Astrocyte of the spinal cord (primary cell): ENCODE results near the gene ATP13A3.

ENCODE experiments used
- DNase-seq: peaks from one replicate; pipeline ENCODE4 v3.0.0; 2011; ENCODE audit warnings: low read depth, low spot score
- H3K4me3 ChIP-seq: 2 replicates; pipeline ENCODE4 v1.5.1; 2011; ENCODE audit warnings: low read depth, mild to moderate bottlenecking, low read length, moderate library complexity
- CTCF ChIP-seq: IDR thresholded peaks from 2 replicates; pipeline ENCODE4 v1.5.1; 2012; ENCODE audit warnings: low read depth, mild to moderate bottlenecking, low read length, inconsistent platforms
- in situ Hi-C: cut with HindIII; loops from 2 replicates; pipeline ENCODE4 v1.10.0; 2017; ENCODE audit warnings: low sequenced_read_pairs

The ATP13A3 gene

GRCh38 chr3:194367992-194368841, 118.6 kb downstream of the ATP13A3 start:
- in situ Hi-C loops, result no loop called here
- H3K4me3 ChIP-seq, result no peak overlapping the region
- peak; percentile 40 for DNase-seq

GRCh38 chr3:194365978-194366490, 120.8 kb downstream of the ATP13A3 start:
- in situ Hi-C loops, result no loop called here
- no peak for DNase-seq
- H3K4me3 ChIP-seq, result no peak overlapping the region
- no peak for TF ChIP-seq CTCF

More at GRCh38 chr3:194367992-194368841, 118.6 kb downstream of the ATP13A3 start:
- TF ChIP-seq CTCF, result no peak

GRCh38 chr3:194365526-194365925, 121.3 kb downstream of the ATP13A3 start:
- in situ Hi-C loops, result no loop called here
- no peak for TF ChIP-seq CTCF
- no peak overlapping the region for H3K4me3 ChIP-seq
- DNase-seq, result no peak

- in situ Hi-C loops, result no loop called here
- peak; percentile 91 for DNase-seq
- H3K4me3 ChIP-seq, result no peak overlapping the region
- TF ChIP-seq CTCF, result no peak
Measured at GRCh38 chr3:194364652-194365434, 122.0 kb downstream of the ATP13A3 start.

- H3K4me3 ChIP-seq, result no peak overlapping the region
- DNase-seq, result no peak
- TF ChIP-seq CTCF, result no peak
- in situ Hi-C loops, result no loop called here
Measured at GRCh38 chr3:194364314-194364651, 122.5 kb downstream of the ATP13A3 start.

- in situ Hi-C loops, result no loop called here
Measured at GRCh38 chr3:194360568-194360967, 126.2 kb downstream of the ATP13A3 start.

More at GRCh38 chr3:194360568-194360967, 126.2 kb downstream of the ATP13A3 start:
- H3K4me3 ChIP-seq, result no peak overlapping the region
- DNase-seq, result no peak
- TF ChIP-seq CTCF, result no peak
